HG03196 (cell line): ENCODE results near the gene CTNS.

Experiments
- ATAC-seq: cut with Tn5 transposase; IDR thresholded peaks from one replicate; pipeline ENCODE4 v1.9.1; 2021; ENCODE audit not compliant: unreplicated experiment

Gene CTNS

GRCh38 chr17:3622977-3623594 lies 13.5 kb upstream of the CTNS start:
- no peak for ATAC-seq

GRCh38 chr17:3626831-3627768 lies 9.5 kb upstream of the CTNS start:
- ATAC-seq = no peak

GRCh38 chr17:3627769-3628167 lies 8.8 kb upstream of the CTNS start:
- ATAC-seq = no peak

- ATAC-seq = no peak
Measured at GRCh38 chr17:3630781-3631180, 5.8 kb upstream of the CTNS start.

GRCh38 chr17:3632287-3632686 lies 4.3 kb upstream of the CTNS start:
- no peak for ATAC-seq

- ATAC-seq = no peak
Measured at GRCh38 chr17:3635474-3636153, 946 bp upstream of the CTNS start.

GRCh38 chr17:3636908-3637373 lies 381 bp downstream of the CTNS start:
- no peak for ATAC-seq

GRCh38 chr17:3639981-3640596 lies 3.5 kb downstream of the CTNS start:
- no peak for ATAC-seq

- ATAC-seq = no peak
Measured at GRCh38 chr17:3641014-3641413, 4.5 kb downstream of the CTNS start.

GRCh38 chr17:3641717-3642486 lies 5.3 kb downstream of the CTNS start:
- no peak for ATAC-seq

GRCh38 chr17:3643889-3644349 lies 7.4 kb downstream of the CTNS start:
- ATAC-seq = no peak

GRCh38 chr17:3645310-3645709 lies 8.8 kb downstream of the CTNS start:
- ATAC-seq = no peak

GRCh38 chr17:3647251-3647650 lies 10.7 kb downstream of the CTNS start:
- no peak for ATAC-seq

- no peak for ATAC-seq
Measured at GRCh38 chr17:3647769-3648555, 11.4 kb downstream of the CTNS start.

GRCh38 chr17:3655766-3656165 lies 19.2 kb downstream of the CTNS start:
- ATAC-seq = no peak

- ATAC-seq = no peak
Measured at GRCh38 chr17:3656353-3656752, 19.8 kb downstream of the CTNS start.

GRCh38 chr17:3656755-3657587 lies 20.4 kb downstream of the CTNS start:
- ATAC-seq = no peak

GRCh38 chr17:3657588-3657869 lies 21.0 kb downstream of the CTNS start:
- ATAC-seq = no peak
